SK-N-SH (cell line): ENCODE measurements around the gene SIRT2. TPM values are rescaled to one million over a fixed set of nuclear protein-coding genes. Genes with fewer than 3 reads are reported as not detected.

Experiments used
- CTCF ChIA-PET: fragments of 300-600, 350-600 bp; formaldehyde crosslinking; extraction: SDS; loops from one replicate; lab custom pipeline; 2021; lab: Yijun Ruan, JAX
- POLR2A ChIA-PET: fragments of 350-600 bp; sonication (Branson Sonifier 250); formaldehyde crosslinking; extraction: SDS; loops from one replicate; lab custom pipeline; 2020; ENCODE audit warnings: antibody characterized with exemption, inconsistent platforms; lab: Yijun Ruan, JAX
- DNase-seq: peaks from one replicate; pipeline ENCODE4 v3.0.0; 2012
- H2AFZ ChIP-seq: fragments of 200-600 bp; sonication (generic); 2 replicates; pipeline ENCODE4 v1.8.1; 2016; ENCODE audit warnings: antibody characterized with exemption, mild to moderate bottlenecking, low read depth
- H3F3A ChIP-seq: fragments of 200-600 bp; sonication (generic); replicated peaks from 2 replicates; pipeline ENCODE3; 2016; ENCODE audit warnings: antibody characterized with exemption, mild to moderate bottlenecking; ENCODE audit not compliant: insufficient read depth
- H3K27ac ChIP-seq, 2 experiments: fragments of 200-500 bp in 1 of 2; fragments of 200-600 bp in 1 of 2; sonication (Bioruptor generic) in 1 of 2; sonication (generic), shearing (Covaris generic) in 1 of 2; 2 replicates each; pipeline versions ENCODE4 v1.5.1 to v1.6.1; 2014 to 2016; ENCODE audit warnings: low read depth in 2 of 2, inconsistent platforms in 1 of 2, low read length in 1 of 2, mild to moderate bottlenecking in 1 of 2, mixed read lengths in 1 of 2
- H3K27me3 ChIP-seq: fragments of 200-600 bp; sonication (generic), shearing (Covaris generic); 2 replicates; pipeline ENCODE4 v1.6.1; 2016; ENCODE audit warnings: mixed run types; ENCODE audit not compliant: insufficient read depth
- H3K36me3 ChIP-seq, 2 experiments: fragments of 200-500 bp in 1 of 2; fragments of 200-600 bp in 1 of 2; sonication (Bioruptor generic) in 1 of 2; sonication (generic) in 1 of 2; replicated peaks in 1 of 2; 2 replicates each; pipeline versions ENCODE3 to v1.5.1; 2014 to 2016; ENCODE audit warnings: low read length in 1 of 2, mild to moderate bottlenecking in 1 of 2; ENCODE audit not compliant: insufficient read depth in 2 of 2, control insufficient read depth in 1 of 2
- H3K4me1 ChIP-seq, 2 experiments: fragments of 200-500 bp in 1 of 2; fragments of 200-600 bp in 1 of 2; sonication (Bioruptor generic) in 1 of 2; sonication (generic), shearing (Covaris generic) in 1 of 2; 2 replicates each; pipeline versions ENCODE4 v1.5.1 to v1.6.1; 2014 to 2016; ENCODE audit warnings: low read depth in 1 of 2, low read length in 1 of 2, mixed run types in 1 of 2; ENCODE audit not compliant: insufficient read depth in 2 of 2, control insufficient read depth in 1 of 2
- H3K4me2 ChIP-seq: fragments of 200-600 bp; sonication (generic), shearing (Covaris generic); 2 replicates; pipeline ENCODE4 v1.6.1; 2017; ENCODE audit warnings: mixed run types
- H3K4me3 ChIP-seq, 2 experiments: fragments of 200-500 bp in 1 of 2; fragments of 200-600 bp in 1 of 2; sonication (Bioruptor generic) in 1 of 2; sonication (generic), shearing (Covaris generic) in 1 of 2; 2 replicates each; pipeline versions ENCODE4 v1.5.1 to v1.8.1; 2014 to 2016; ENCODE audit warnings: low read depth in 2 of 2, inconsistent platforms in 1 of 2, low read length in 1 of 2, mild to moderate bottlenecking in 1 of 2, mixed read lengths in 1 of 2, moderate library complexity in 1 of 2
- H3K79me2 ChIP-seq: fragments of 200-600 bp; sonication (generic); 2 replicates; pipeline ENCODE4 v1.8.1; 2017; ENCODE audit warnings: mild to moderate bottlenecking; ENCODE audit not compliant: insufficient read depth
- H3K9ac ChIP-seq: fragments of 200-600 bp; sonication (generic); 2 replicates; pipeline ENCODE4 v1.6.1; 2017; ENCODE audit warnings: mixed run types
- H3K9me2 ChIP-seq: fragments of 200-600 bp; sonication (generic); 2 replicates; pipeline ENCODE4 v1.6.1; 2017; ENCODE audit warnings: mixed run types
- H3K9me3 ChIP-seq: fragments of 200-600 bp; sonication (generic); 2 replicates; pipeline ENCODE4 v1.6.1; 2017; ENCODE audit warnings: mixed run types, mild to moderate bottlenecking, moderate library complexity
- H4K20me1 ChIP-seq: fragments of 200-600 bp; sonication (generic); 2 replicates; pipeline ENCODE4 v1.6.1; 2017; ENCODE audit warnings: mild to moderate bottlenecking, mixed run types; ENCODE audit not compliant: insufficient read depth
- EP300 ChIP-seq, 2 experiments: IDR thresholded peaks; 2 replicates each; pipeline versions ENCODE4 v1.4.0 to v1.6.1; 2012; ENCODE audit warnings: borderline replicate concordance in 1 of 2, low read depth in 1 of 2, low read length in 1 of 2
- FOSL2 ChIP-seq: IDR thresholded peaks from 2 replicates; pipeline ENCODE4 v1.4.0; 2012; ENCODE audit warnings: low read depth, mild to moderate bottlenecking, moderate library complexity, borderline replicate concordance
- FOXJ3 ChIP-seq: sonication (generic); formaldehyde crosslinking; IDR thresholded peaks from 2 replicates; pipeline ENCODE4 v1.5.1; 2020; ENCODE audit warnings: mild to moderate bottlenecking, missing genetic modification reagents
- GABPA ChIP-seq: IDR thresholded peaks from 2 replicates; pipeline ENCODE4 v1.4.0; 2012; ENCODE audit warnings: low read depth, mild to moderate bottlenecking
- POLR2AphosphoS5 ChIP-seq: IDR thresholded peaks from 2 replicates; pipeline ENCODE4 v1.6.1; 2012; ENCODE audit warnings: low read depth, low read length
- REST ChIP-seq: IDR thresholded peaks from 2 replicates; pipeline ENCODE4 v1.6.1; 2012; ENCODE audit warnings: mild to moderate bottlenecking, low read depth, low read length, moderate library complexity
- RFX5 ChIP-seq: IDR thresholded peaks from 2 replicates; pipeline ENCODE4 v1.6.1; 2012; ENCODE audit warnings: mild to moderate bottlenecking, improper control_type of control experiment, low read length
- SIN3A ChIP-seq: IDR thresholded peaks from 2 replicates; pipeline ENCODE4 v1.6.1; 2012; ENCODE audit warnings: low read depth, mild to moderate bottlenecking, low read length, moderate library complexity, borderline replicate concordance
- USF2 ChIP-seq: fragments of 150-350 bp; IDR thresholded peaks from 2 replicates; pipeline ENCODE4 v1.6.1; 2017; ENCODE audit warnings: antibody characterized with exemption, low read length, low read depth, borderline replicate concordance
- YY1 ChIP-seq: IDR thresholded peaks from 2 replicates; pipeline ENCODE4 v1.4.0; 2012; ENCODE audit warnings: low read depth, mild to moderate bottlenecking
- WGBS: methylation state at CpG from one replicate; pipeline ENCODE4 v1.1.6; 2017; ENCODE audit warnings: low lambda C conversion rate; 5-methylcytosine and 5-hydroxymethylcytosine counted together
- polyA plus RNA-seq, 3 experiments: library from polyadenylated mRNA; depleted of rRNA; stranded (reverse); fragments of >200 nt; gene quantifications; 2 replicates each; pipeline ENCODE4 v1.2.3, GENCODE V29; 2012

SIRT2 gene
- polyA plus RNA-seq, 1 of the 3 experiments (the other 2 are of a cell fraction), result 39.3 TPM

- TF ChIP-seq USF2 (peak; percentile 69; the same call in 1 of the 2 replicates), REST (peak; percentile 50; the same call in 1 of the 2 replicates), YY1 (no peak), EP300 (IDR thresholded peaks at IDR 0.05; ENCODE audit: borderline replicate concordance in 1 of 2, low read depth in 1 of 2, low read length in 1 of 2) (peak in 1 of 2 experiments; percentile 33; a peak in 1 of 4 replicates), FOXJ3 (no peak), RFX5 (no peak)
Observed at GRCh38 chr19:38851622-38852230, 47.7 kb downstream of the SIRT2 start (continued).

GRCh38 chr19:38850976-38851621 lies 48.3 kb downstream of the SIRT2 start:
- no peaks in the 10 kb centered on the region for H3K9me2 ChIP-seq
- WGBS, result 28% methylated on average over 31 of the region's 40 CpGs

More at GRCh38 chr19:38850976-38851621, 48.3 kb downstream of the SIRT2 start:
- Histone ChIP-seq H3K9me3 (no peaks in the 10 kb centered on the region), H3K4me3 (peak overlapping the region; percentile 64 to 67), H3K9ac (peak overlapping the region; percentile 69; the same call in 1 of the 2 replicates), H3K36me3 (peaks cover 15 to 23% of the 10 kb centered on the region in 2 experiments), H3K79me2 (peaks cover 38% of the 10 kb centered on the region), H3F3A (peaks cover 20% of the 10 kb centered on the region), H3K4me2 (peak overlapping the region; percentile 93), H3K27me3 (no peaks in the 10 kb centered on the region), H2AFZ (no peak overlapping the region), H3K27ac (peak overlapping the region; percentile 87 to 97), H4K20me1 (peaks cover 31% of the 10 kb centered on the region), H3K4me1 (peaks cover 18 to 30% of the 10 kb centered on the region in 2 experiments; a peak in 1 of 4 replicates)
- DNase-seq, result peak; percentile 32
- CTCF ChIA-PET, result interaction anchor here (1.1 to 3.3 kb wide), 6 partner anchors 14 to 448 kb away, joined by 3 to 15 read pairs (median 5); partner anchors contain the start of genes FAM98C, MRPS12 and SARS2
- TF ChIP-seq SIN3A, result no peak
- no peak for TF ChIP-seq POLR2AphosphoS5
- no peak for TF ChIP-seq FOSL2
- no peak for TF ChIP-seq GABPA
- POLR2A ChIA-PET, result interaction anchor here (0.6 to 1.9 kb wide), 3 partner anchors 10 to 213 kb away, joined by 3 to 10 read pairs (median 3); no protein-coding TSS in a partner anchor
